HG03565 (cell line): ENCODE measurements around the gene DCAF11.

Experiments used
- ATAC-seq: cut with Tn5 transposase; IDR thresholded peaks from one replicate; pipeline ENCODE4 v1.9.1; 2021; ENCODE audit warnings: mild to moderate bottlenecking, moderate library complexity; ENCODE audit not compliant: unreplicated experiment

DCAF11 gene

DNA sequence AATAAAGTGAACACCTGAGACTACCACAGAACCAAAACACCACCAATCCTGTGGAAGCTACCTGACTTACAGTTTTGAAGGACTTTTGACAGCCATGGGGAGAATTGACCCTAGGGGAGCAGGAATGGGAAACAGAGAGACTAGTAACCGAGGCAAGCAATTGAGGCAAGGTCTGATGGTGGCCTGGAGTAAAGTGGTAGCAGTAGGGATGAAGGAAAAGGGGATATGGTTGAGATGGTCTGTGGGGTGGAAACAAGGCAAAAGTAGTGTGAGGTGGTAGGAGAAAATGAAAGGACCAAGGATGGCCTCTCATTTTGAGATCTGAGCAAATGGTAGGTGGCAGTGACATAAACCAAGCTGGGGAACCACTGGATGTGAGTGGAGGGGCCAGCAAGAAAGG, 42.3 kb downstream of the DCAF11 start:
- no peak for ATAC-seq

DNA sequence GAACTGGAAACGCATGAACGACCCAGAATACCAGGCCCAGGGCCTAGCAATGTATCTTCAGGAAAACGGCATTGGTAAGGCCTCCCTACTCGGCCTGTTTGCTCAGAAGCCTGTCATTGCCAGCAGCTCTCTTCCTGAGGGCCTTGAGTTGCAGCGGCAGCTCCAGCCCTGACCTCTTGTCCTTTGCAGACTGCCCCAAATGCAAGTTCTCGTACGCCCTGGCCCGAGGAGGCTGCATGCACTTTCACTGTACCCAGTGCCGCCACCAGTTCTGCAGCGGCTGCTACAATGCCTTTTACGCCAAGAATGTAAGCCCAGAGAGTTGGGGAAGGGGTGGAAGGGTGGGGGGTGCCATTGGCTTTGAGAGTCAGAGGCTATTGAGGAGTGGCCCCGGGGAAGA, 42.8 kb downstream of the DCAF11 start:
- no peak for ATAC-seq

DNA sequence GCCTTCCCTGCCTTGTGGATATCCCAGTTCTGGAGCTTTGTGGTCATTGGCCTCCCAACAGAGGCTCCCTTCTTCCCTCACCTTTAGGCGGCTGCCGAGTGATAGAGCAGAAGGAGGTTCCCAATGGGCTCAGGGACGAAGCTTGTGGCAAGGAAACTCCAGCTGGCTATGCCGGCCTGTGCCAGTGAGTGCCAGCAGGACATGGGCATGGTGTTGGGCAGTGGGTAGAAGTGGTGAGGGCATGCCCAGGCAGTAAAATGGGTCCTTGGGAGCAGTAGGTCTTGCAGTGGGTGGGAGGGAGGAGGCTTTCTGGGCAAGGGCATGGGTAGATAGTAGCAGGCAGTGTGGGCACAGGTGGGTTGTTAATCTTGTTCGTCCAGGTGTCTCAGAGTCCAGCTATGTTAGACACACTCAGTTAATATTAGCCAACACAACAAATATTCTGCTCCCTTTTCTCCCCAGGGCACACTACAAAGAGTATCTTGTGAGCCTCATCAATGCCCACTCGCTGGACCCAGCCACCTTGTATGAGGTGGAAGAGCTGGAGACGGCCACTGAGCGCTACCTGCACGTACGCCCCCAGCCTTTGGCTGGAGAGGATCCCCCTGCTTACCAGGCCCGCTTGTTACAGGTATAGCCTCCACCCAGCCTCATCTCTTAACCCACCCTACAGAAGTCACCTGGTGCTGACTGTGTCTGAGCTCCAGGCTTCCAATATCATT, 45.4 kb downstream of the DCAF11 start:
- no peak for ATAC-seq

DNA sequence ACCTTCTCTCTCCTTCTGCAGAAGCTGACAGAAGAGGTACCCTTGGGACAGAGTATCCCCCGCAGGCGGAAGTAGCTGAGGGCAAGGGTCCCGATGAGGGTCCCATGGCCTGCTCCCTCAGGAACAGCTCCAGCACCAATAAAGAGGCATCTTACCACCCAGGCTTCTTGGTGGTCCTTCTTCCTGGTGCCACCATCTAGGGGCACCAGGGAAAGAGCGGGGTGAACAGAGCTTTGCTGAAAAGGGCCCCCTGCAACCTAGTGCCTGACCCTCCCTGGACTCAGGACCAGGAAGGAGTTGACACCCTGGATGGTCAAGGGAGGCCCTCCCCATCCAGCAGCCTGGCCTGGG, 45.9 kb downstream of the DCAF11 start:
- no peak for ATAC-seq

DNA sequence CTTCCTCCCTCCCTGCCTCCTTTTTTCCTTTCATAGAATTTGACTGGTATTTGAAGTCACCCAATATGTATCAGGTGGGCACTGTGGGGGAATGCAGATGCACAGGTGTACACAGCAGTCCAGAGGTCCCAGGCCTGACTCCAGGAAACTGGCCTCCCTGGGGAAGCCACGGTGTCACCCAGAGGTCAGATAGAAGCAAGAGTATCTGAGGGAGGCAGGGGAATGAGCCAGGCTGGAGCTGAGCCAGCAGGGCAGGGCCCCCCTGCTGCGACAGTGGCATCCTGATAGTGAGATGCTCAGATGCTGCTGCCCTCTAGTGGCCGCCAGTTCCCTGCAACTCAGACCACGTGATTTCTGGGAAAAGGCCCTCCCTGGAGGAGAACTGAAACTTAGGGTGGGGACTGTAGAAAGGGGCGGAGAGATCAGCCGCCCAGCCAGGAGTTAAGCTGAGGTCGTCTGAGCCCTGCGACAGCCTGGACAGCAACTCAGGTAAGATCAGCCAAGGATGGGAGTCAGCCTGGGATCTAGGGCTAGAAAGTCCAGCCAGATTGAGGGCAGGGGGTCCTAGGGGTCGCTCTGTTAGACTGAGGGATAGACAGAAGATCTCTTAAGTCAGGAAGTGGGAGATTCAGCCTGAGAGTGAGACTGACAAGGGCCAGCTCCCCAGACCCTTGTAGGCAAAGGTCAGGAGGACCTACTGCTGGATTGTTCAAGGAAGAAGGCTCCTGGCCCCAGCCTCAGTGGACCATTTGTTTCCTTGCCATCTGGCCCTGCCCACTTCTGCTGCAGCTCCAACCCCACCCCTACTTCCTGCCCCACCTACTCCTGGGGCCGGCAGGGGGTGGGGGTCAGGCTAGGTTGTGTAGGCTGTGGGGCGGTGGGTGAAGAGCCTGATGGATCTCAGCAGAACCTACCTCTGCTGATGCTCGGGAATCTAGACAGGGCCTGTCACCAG, 46.5 kb downstream of the DCAF11 start, which contains the start of gene IRF9:
IRF9 (plus strand) TSS at position 416 of the 955 bp plus-strand sequence. CDS start 880 bp downstream, outside the sequence.
- ATAC-seq: peak; percentile 77

DNA sequence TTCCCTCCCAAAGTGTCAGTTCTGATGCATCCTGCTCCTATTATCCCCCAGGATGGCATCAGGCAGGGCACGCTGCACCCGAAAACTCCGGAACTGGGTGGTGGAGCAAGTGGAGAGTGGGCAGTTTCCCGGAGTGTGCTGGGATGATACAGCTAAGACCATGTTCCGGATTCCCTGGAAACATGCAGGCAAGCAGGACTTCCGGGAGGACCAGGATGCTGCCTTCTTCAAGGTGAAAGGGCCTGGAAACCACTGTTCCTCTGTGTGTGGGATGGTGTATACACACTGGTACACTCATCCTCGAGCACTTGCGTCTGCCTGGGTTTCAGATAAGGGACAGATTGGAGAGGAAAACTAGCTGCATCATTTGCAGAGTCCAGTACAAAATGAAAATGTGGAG, 47.5 kb downstream of the DCAF11 start:
- ATAC-seq: no peak

DNA sequence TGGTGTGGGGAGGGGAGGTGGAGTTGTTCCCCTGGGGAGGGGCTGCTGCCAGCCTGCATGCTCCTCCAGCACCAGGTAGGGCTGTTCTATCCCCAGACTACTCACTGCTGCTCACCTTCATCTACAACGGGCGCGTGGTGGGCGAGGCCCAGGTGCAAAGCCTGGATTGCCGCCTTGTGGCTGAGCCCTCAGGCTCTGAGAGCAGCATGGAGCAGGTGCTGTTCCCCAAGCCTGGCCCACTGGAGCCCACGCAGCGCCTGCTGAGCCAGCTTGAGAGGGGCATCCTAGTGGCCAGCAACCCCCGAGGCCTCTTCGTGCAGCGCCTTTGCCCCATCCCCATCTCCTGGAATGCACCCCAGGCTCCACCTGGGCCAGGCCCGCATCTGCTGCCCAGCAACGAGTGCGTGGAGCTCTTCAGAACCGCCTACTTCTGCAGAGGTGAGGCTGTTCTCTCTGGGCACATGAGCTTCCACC, 50.0 kb downstream of the DCAF11 start:
- no peak for ATAC-seq

DNA sequence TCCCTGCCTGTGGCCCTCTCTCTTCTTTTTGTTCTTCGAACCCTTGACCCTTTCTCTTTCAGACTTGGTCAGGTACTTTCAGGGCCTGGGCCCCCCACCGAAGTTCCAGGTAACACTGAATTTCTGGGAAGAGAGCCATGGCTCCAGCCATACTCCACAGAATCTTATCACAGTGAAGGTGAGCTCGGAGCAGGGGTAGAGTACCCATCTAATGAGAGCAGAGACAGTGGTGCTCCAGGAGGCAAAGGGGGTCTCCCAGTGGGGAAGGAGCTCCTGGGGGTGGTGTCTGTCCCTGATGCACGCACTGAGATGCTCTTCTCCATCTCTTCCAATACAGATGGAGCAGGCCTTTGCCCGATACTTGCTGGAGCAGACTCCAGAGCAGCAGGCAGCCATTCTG, 51.2 kb downstream of the DCAF11 start:
- no peak for ATAC-seq

DNA sequence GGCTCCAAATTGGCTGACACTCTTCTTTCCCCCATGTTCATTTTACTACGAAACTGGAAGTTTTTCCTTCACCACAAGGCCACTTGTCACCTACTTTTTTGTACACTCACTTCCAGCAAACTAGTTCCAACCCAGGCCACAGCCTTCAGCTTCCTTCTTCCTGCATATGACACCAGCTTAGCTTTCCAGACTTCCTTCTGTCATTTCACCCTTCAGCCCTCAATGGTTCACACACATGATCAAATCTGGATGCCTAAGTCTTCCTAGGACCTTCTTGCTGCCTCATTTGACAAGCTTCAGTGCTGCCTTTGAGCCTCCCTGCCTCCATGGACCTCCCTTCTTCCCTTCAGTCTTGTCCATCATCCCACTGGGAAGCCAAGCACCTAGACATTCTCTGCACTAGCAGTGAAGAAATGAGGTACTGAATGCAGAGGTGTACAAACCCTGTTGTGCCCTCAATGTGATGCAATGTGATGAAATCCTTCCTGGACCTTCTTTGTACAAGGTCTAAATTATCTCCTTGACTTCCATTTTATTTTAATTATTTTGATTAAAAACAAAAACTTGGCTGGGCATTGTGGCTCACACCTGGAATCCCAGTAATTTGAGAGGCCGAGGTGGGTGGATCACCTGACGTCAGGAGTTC, 53.0 kb downstream of the DCAF11 start:
- ATAC-seq: no peak

DNA sequence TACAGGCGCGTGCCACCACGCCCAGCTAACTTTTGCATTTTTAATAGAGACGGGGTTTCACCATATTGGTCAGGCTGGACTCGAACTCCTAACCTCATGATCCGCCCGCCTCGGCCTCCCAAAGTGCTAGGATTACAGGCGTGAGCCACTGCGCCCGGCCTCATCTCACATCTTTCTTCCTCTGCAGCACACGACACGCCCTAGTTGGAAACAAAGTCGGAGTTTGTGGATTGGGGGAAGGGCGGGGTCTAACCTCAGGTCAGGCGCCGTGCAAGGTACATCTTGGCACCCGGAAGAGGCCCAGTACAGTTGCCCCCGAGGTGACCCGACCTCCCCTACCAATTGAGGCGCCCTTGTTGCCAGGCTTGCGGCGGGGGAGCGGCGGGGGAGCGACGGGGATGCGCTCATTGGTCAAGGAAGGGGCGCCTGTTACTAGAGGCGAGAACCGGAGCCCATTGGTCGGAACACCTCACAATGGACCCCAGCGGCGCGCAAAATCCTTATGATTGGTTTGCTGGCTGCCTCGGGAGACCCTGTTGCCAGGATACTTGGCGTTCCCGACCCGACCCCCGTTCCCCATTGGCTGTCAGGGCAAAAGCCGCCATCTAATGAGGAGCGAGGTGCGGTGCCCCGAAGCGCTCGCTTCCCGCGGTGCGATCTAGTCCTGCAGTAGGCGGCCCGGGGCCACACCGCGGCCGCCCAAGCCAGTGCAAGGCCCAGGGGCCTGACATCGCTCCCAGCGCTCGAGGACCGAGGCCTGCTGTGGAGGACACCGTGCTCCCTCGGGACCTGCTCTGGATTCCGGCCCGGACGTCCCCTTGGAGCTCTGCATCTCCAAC, 57.1 kb downstream of the DCAF11 start, which contains the start of gene REC8:
REC8 (plus strand) TSS at position 659 of the 839 bp plus-strand sequence. CDS start 473 bp downstream, outside the sequence.
- peak; percentile 67 for ATAC-seq

DNA sequence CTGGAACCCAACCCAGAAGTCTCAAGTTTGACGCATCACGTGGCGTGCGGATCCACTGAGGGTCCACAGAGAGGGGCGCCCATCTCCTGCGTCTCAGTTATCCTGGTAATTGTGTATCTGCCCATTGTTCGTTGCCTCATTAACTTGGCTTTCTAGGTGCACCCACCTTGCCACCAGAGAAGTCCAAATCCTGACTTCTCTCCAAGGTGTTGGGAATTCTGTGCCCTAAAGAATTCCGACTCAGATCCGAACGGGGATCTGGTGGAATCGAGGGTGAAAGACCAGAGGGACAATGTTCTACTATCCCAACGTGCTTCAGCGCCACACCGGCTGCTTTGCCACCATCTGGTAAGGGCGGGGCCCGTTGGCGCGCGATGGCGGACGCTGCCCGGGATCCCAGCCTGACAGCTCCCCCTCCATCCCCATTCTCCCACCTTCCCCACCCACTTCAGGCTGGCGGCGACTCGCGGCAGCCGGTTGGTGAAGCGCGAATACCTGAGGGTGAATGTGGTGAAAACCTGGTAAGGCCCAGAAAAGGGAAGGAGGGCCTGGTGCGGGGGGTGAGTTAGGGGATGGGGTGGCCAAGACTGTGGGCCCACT, 57.8 kb downstream of the DCAF11 start:
- no peak for ATAC-seq

DNA sequence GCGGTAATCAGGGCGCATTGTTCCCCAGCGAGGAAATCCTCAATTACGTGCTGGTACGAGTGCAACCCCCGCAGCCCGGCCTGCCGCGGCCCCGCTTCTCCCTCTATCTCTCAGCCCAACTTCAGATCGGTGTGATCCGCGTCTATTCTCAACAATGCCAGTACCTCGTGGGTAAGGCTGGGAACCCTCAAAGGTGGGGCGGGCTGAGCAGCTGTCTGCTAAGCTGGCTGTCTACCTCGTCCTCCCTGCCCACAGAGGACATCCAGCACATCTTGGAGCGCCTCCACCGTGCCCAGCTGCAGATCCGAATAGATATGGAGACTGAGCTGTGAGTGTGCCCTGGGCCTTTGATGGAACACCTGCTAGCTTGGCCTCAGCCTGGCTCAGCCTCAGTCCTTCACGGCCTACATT, 58.3 kb downstream of the DCAF11 start:
- ATAC-seq: no peak
